Panc1 (cell line): Measurements from ENCODE around the gene TRAF4. TPM values are rescaled to one million over a fixed set of nuclear protein-coding genes. Genes with fewer than 3 reads are reported as not detected.
"Not testable (repeated sequence)": the region's sequence is repeated elsewhere in the genome, so short reads cannot be mapped to it uniquely, and the experiment has no call there.

Experiments
- ATAC-seq: fragments of 200-7000 bp; cut with Tn5 transposase; 2 replicates; pipeline ENCODE4 v1.9.1; 2020; ENCODE audit warnings: mild to moderate bottlenecking, moderate library complexity
- BruUV-seq: library from RNA; stranded (reverse); fragments of 400-500 nt; replicated peaks from 2 replicates; lab custom pipeline; 2021; lab: Mats Ljungman, UMichigan
- CTCF ChIA-PET: fragments of 300-600 bp; sonication (Branson Sonifier 250); formaldehyde crosslinking; loops from one replicate; lab custom pipeline; 2022; ENCODE audit warnings: antibody characterized with exemption; lab: Charles Lee
- POLR2A ChIA-PET: fragments of 300-600 bp; sonication (Branson Sonifier 250); formaldehyde crosslinking; loops from one replicate; lab custom pipeline; 2022; ENCODE audit warnings: antibody characterized with exemption; lab: Charles Lee
- DNase-seq: peaks from one replicate; pipeline ENCODE4 v3.0.0-alpha.2; 2010; ENCODE audit warnings: low read depth, low spot score
- H3K27ac ChIP-seq: 2 replicates; pipeline ENCODE4 v1.5.1; 2011; ENCODE audit warnings: mild to moderate bottlenecking, low read length, inconsistent platforms
- H3K27me3 ChIP-seq: fragments of 200-500 bp; sonication (Bioruptor generic); 2 replicates; pipeline ENCODE4 v1.6.0; 2014; ENCODE audit warnings: low read length, inconsistent platforms; ENCODE audit not compliant: control insufficient read depth, insufficient read depth
- H3K36me3 ChIP-seq: fragments of 200-500 bp; sonication (Bioruptor generic); 2 replicates; pipeline ENCODE4 v1.5.1; 2014; ENCODE audit warnings: inconsistent platforms, mild to moderate bottlenecking, low read length, moderate library complexity; ENCODE audit not compliant: control insufficient read depth, insufficient read depth
- H3K4me1 ChIP-seq: 2 replicates; pipeline ENCODE4 v1.5.1; 2011; ENCODE audit warnings: inconsistent platforms, mild to moderate bottlenecking, low read length, moderate library complexity; ENCODE audit not compliant: control insufficient read depth, insufficient read depth
- H3K4me3 ChIP-seq, 2 experiments: 2 replicates each; pipeline ENCODE4 v1.5.1; 2011 to 2012; ENCODE audit warnings: low read depth in 2 of 2, low read length in 2 of 2, mild to moderate bottlenecking in 2 of 2, inconsistent platforms in 1 of 2, moderate library complexity in 1 of 2
- H3K9me3 ChIP-seq: fragments of 200-500 bp; sonication (Bioruptor generic); 2 replicates; pipeline ENCODE4 v1.5.1; 2014; ENCODE audit warnings: low read depth, mild to moderate bottlenecking, inconsistent platforms, low read length, moderate library complexity; ENCODE audit not compliant: control insufficient read depth, insufficient read depth
- CTCF ChIP-seq: fragments of 450-650 bp; IDR thresholded peaks from 2 replicates; pipeline ENCODE4 v1.5.1; 2017; ENCODE audit warnings: mild to moderate bottlenecking
- POLR2AphosphoS5 ChIP-seq: IDR thresholded peaks from 2 replicates; pipeline ENCODE4 v1.6.1; 2012; ENCODE audit warnings: mild to moderate bottlenecking, low read depth, low read length, moderate library complexity
- REST ChIP-seq, 2 experiments: IDR thresholded peaks; 2 replicates each; pipeline ENCODE4 v1.6.1; 2011 to 2012; ENCODE audit warnings: low read depth in 2 of 2, control low read depth in 1 of 2, low read length in 1 of 2, mild to moderate bottlenecking in 1 of 2, moderate library complexity in 1 of 2; ENCODE audit not compliant: insufficient read depth in 1 of 2
- SIN3A ChIP-seq: IDR thresholded peaks from 2 replicates; pipeline ENCODE4 v1.6.1; 2012; ENCODE audit warnings: low read depth, mild to moderate bottlenecking, low read length, moderate library complexity, borderline replicate concordance; ENCODE audit not compliant: insufficient read depth
- TCF7L2 ChIP-seq: IDR thresholded peaks from 2 replicates; pipeline ENCODE4 v1.6.1; 2011; ENCODE audit warnings: mild to moderate bottlenecking, low read depth, low read length, inconsistent platforms
- in situ Hi-C: cut with HindIII; loops from 2 replicates; pipeline ENCODE4 v1.10.0; 2016; ENCODE audit warnings: low sequenced_read_pairs, low pct_unique_long_range_greater_than_20kb
- intact Hi-C: fragments of 100-400 bp; cut with micrococcal nuclease; formaldehyde crosslinking; loops from one replicate; pipeline ENCODE4 v1.10.0; 2022; ENCODE audit not compliant: unreplicated experiment
- total RNA-seq: library from RNA; stranded (reverse); gene quantifications from one replicate; pipeline ENCODE4 v1.2.1, GENCODE V29; 2021; ENCODE audit not compliant: unreplicated experiment

The TRAF4 gene
- total RNA-seq, 1 experiment from 2014 or later, result 108 TPM

GRCh38 chr17:28735242-28735722 is 8.5 kb upstream of the TRAF4 start:
- H3K27ac ChIP-seq, result no peak overlapping the region
- no peaks in the 10 kb centered on the region for H3K4me1 ChIP-seq
- H3K27me3 ChIP-seq, result no peaks in the 10 kb centered on the region
- ChIA-PET CTCF (interaction anchor here (0.8 kb wide), 1 partner anchor 8 kb away, joined by 3 read pairs; no protein-coding TSS in a partner anchor), POLR2A (no interaction called here)
- no peak for TF ChIP-seq SIN3A
- TF ChIP-seq REST (IDR thresholded peaks at IDR 0.05; ENCODE audit: insufficient read depth in 1 of 2, low read depth in 2 of 2, low read length in 1 of 2), result no peak
- no peak for TF ChIP-seq POLR2AphosphoS5
- TF ChIP-seq CTCF, result no peak
- no peak for TF ChIP-seq TCF7L2
- peak; percentile 46 for ATAC-seq
- in situ Hi-C loops, result no loop called here
- BruUV-seq, result no TSS peak
- no peak overlapping the region for H3K4me3 ChIP-seq
- no peaks in the 10 kb centered on the region for H3K9me3 ChIP-seq
- no peaks in the 10 kb centered on the region for H3K36me3 ChIP-seq
- intact Hi-C loops, result no loop called here
- DNase-seq, result no peak

GRCh38 chr17:28735913-28736769 is 7.7 kb upstream of the TRAF4 start:
- ChIA-PET POLR2A (interaction anchor here (0.7 kb wide), 1 partner anchor 60 kb away, joined by 3 read pairs; no protein-coding TSS in a partner anchor), CTCF (interaction anchor here (0.8 kb wide), 1 partner anchor 9 kb away, joined by 3 read pairs; no protein-coding TSS in a partner anchor)
- H3K4me3 ChIP-seq, ATAC-seq, BruUV-seq, intact Hi-C loops, H3K4me1 ChIP-seq, H3K36me3 ChIP-seq, H3K9me3 ChIP-seq, DNase-seq, H3K27ac ChIP-seq, H3K27me3 ChIP-seq, in situ Hi-C loops: not testable (repeated sequence)

- no peaks in the 10 kb centered on the region for H3K36me3 ChIP-seq
- POLR2A ChIA-PET, result interaction anchor here (0.7 kb wide), 1 partner anchor 61 kb away, joined by 3 read pairs; no protein-coding TSS in a partner anchor
- H3K9me3 ChIP-seq, result no peaks in the 10 kb centered on the region
- intact Hi-C loops, result no loop called here
- H3K27me3 ChIP-seq, result no peaks in the 10 kb centered on the region
- no peak overlapping the region for H3K4me3 ChIP-seq
- ATAC-seq, result no peak
- H3K4me1 ChIP-seq, result no peaks in the 10 kb centered on the region
- no peak for TF ChIP-seq REST (IDR thresholded peaks at IDR 0.05; ENCODE audit: insufficient read depth in 1 of 2, low read depth in 2 of 2, low read length in 1 of 2)
- no peak for TF ChIP-seq TCF7L2
- TF ChIP-seq SIN3A, result no peak
- no peak for TF ChIP-seq POLR2AphosphoS5
- DNase-seq, result no peak
- BruUV-seq, result no TSS peak
- in situ Hi-C loops, result no loop called here
- CTCF ChIA-PET, result no interaction called here
- no peak overlapping the region for H3K27ac ChIP-seq
Measured at GRCh38 chr17:28737316-28737715, 6.5 kb upstream of the TRAF4 start.
